IMR-90 (cell line): ENCODE data around the gene PET117. TPM values are rescaled to one million over a fixed set of nuclear protein-coding genes. Genes with fewer than 3 reads are reported as not detected.

Source experiments
- ATAC-seq: fragments of 200-7000 bp; cut with Tn5 transposase; 2 replicates; pipeline ENCODE4 v1.9.1; 2020; ENCODE audit warnings: low read depth, mild to moderate bottlenecking, moderate library complexity
- BruUV-seq: library from RNA; stranded (reverse); fragments of 400-500 nt; replicated peaks from 2 replicates; lab custom pipeline; 2021; lab: Mats Ljungman, UMichigan
- CTCF ChIA-PET: fragments of 300-600 bp; formaldehyde crosslinking; extraction: SDS; loops from one replicate; lab custom pipeline; 2021; ENCODE audit warnings: antibody characterized with exemption; lab: Yijun Ruan, JAX
- POLR2A ChIA-PET: fragments of 300-600 bp; sonication (Branson Sonifier 250); formaldehyde crosslinking; loops from one replicate; lab custom pipeline; 2022; ENCODE audit warnings: antibody characterized with exemption; ENCODE audit not compliant: unreplicated experiment; lab: Charles Lee
- DNase-seq: peaks from one replicate; pipeline ENCODE4 v3.0.0; 2013
- H2AFZ ChIP-seq: replicated peaks from 2 replicates; pipeline ENCODE3; 2013; ENCODE audit warnings: low read length, mild to moderate bottlenecking; ENCODE audit not compliant: poor library complexity
- H2AK5ac ChIP-seq: 2 replicates; pipeline ENCODE4 v1.6.1; 2013; ENCODE audit warnings: low read depth, low read length, inconsistent platforms
- H2AK9ac ChIP-seq: replicated peaks from 2 replicates; pipeline ENCODE3; 2013; ENCODE audit warnings: mild to moderate bottlenecking, low read depth, low read length, moderate library complexity; ENCODE audit not compliant: poor library complexity
- H2BK120ac ChIP-seq: 2 replicates; pipeline ENCODE4 v1.6.1; 2013; ENCODE audit warnings: low read depth, low read length, inconsistent platforms
- H2BK15ac ChIP-seq: 3 replicates; pipeline ENCODE4 v1.6.1; 2013; ENCODE audit warnings: low read depth, low read length, inconsistent platforms
- H2BK20ac ChIP-seq: 2 replicates; pipeline ENCODE4 v1.6.1; 2013; ENCODE audit warnings: low read depth, mild to moderate bottlenecking, inconsistent platforms, low read length, moderate library complexity
- H2BK5ac ChIP-seq: 2 replicates; pipeline ENCODE4 v1.6.1; 2013; ENCODE audit warnings: mild to moderate bottlenecking, low read depth, low read length, inconsistent platforms; ENCODE audit not compliant: poor library complexity, severe bottlenecking
- H3K14ac ChIP-seq: replicated peaks from 2 replicates; pipeline ENCODE4 v1.6.1; 2013; ENCODE audit warnings: low read depth, low read length, inconsistent platforms
- H3K18ac ChIP-seq: 2 replicates; pipeline ENCODE4 v1.6.1; 2013; ENCODE audit warnings: low read depth, low read length, control low read depth
- H3K23ac ChIP-seq: 2 replicates; pipeline ENCODE4 v1.6.1; 2013; ENCODE audit warnings: low read depth, low read length, inconsistent platforms
- H3K27ac ChIP-seq: 2 replicates; pipeline ENCODE4 v1.5.1; 2013; ENCODE audit warnings: mild to moderate bottlenecking, control low read depth, low read length; ENCODE audit not compliant: insufficient read depth
- H3K27me3 ChIP-seq: 2 replicates; pipeline ENCODE4 v1.6.1; 2013; ENCODE audit warnings: low read length; ENCODE audit not compliant: control insufficient read depth, insufficient read depth
- H3K36me3 ChIP-seq: 2 replicates; pipeline ENCODE4 v1.6.1; 2013; ENCODE audit warnings: low read length, mixed read lengths; ENCODE audit not compliant: control insufficient read depth, insufficient read depth
- H3K4ac ChIP-seq: 2 replicates; pipeline ENCODE4 v1.6.1; 2013; ENCODE audit warnings: low read depth, low read length, inconsistent platforms
- H3K4me1 ChIP-seq: 2 replicates; pipeline ENCODE4 v1.6.1; 2013; ENCODE audit warnings: low read length, mixed read lengths; ENCODE audit not compliant: control insufficient read depth, insufficient read depth
- H3K4me2 ChIP-seq: 2 replicates; pipeline ENCODE4 v1.6.1; 2013; ENCODE audit warnings: low read depth, mild to moderate bottlenecking, control low read depth, low read length, moderate library complexity
- H3K4me3 ChIP-seq: 2 replicates; pipeline ENCODE4 v1.5.1; 2013; ENCODE audit warnings: low read depth, mild to moderate bottlenecking, control low read depth, low read length, moderate library complexity; ENCODE audit not compliant: insufficient read depth
- H3K56ac ChIP-seq: 2 replicates; pipeline ENCODE4 v1.6.1; 2013; ENCODE audit warnings: low read length, inconsistent platforms; ENCODE audit not compliant: insufficient read depth; ENCODE audit errors: extremely low read depth
- H3K79me1 ChIP-seq, 2 experiments: 2 replicates each; pipeline ENCODE4 v1.6.1; 2013; ENCODE audit warnings: low read length in 2 of 2, inconsistent platforms in 1 of 2, low read depth in 1 of 2
- H3K9ac ChIP-seq: 2 replicates; pipeline ENCODE4 v1.6.1; 2013; ENCODE audit warnings: low read depth, low read length, control low read depth
- H3K9me1 ChIP-seq: 2 replicates; pipeline ENCODE4 v1.6.1; 2013; ENCODE audit warnings: low read length, inconsistent platforms; ENCODE audit not compliant: insufficient read depth
- H3K9me3 ChIP-seq: 2 replicates; pipeline ENCODE4 v1.6.1; 2013; ENCODE audit warnings: low read length; ENCODE audit not compliant: control insufficient read depth, insufficient read depth
- H4K20me1 ChIP-seq: 2 replicates; pipeline ENCODE4 v1.6.1; 2013; ENCODE audit warnings: low read length, inconsistent platforms; ENCODE audit not compliant: insufficient read depth
- H4K5ac ChIP-seq: 2 replicates; pipeline ENCODE4 v1.6.1; 2013; ENCODE audit warnings: mild to moderate bottlenecking, low read depth, low read length, control low read depth
- H4K8ac ChIP-seq, 2 experiments: 2 replicates each; pipeline ENCODE4 v1.6.1; 2013; ENCODE audit warnings: low read depth in 2 of 2, low read length in 2 of 2, control low read depth in 1 of 2, inconsistent platforms in 1 of 2
- H4K91ac ChIP-seq: 2 replicates; pipeline ENCODE4 v1.6.1; 2013; ENCODE audit warnings: low read depth, low read length, inconsistent platforms; ENCODE audit not compliant: insufficient read depth
- BHLHE40 ChIP-seq: fragments of 150-350 bp; IDR thresholded peaks from 2 replicates; pipeline ENCODE4 v1.6.1; 2016; ENCODE audit warnings: mild to moderate bottlenecking, low read depth, low read length
- CEBPB ChIP-seq: IDR thresholded peaks from 2 replicates; pipeline ENCODE4 v1.6.1; 2012; ENCODE audit warnings: low read depth, low read length, improper control_type of control experiment
- CHD1 ChIP-seq: IDR thresholded peaks from 2 replicates; pipeline ENCODE4 v1.6.1; 2012; ENCODE audit warnings: low read depth, low read length, improper control_type of control experiment
- FOS ChIP-seq: fragments of 150-350 bp; IDR thresholded peaks from 2 replicates; pipeline ENCODE4 v1.6.1; 2016; ENCODE audit warnings: low read depth, low read length
- MAFK ChIP-seq: IDR thresholded peaks from 2 replicates; pipeline ENCODE4 v1.6.1; 2012; ENCODE audit warnings: low read depth, low read length, improper control_type of control experiment
- MXI1 ChIP-seq: IDR thresholded peaks from 2 replicates; pipeline ENCODE4 v1.6.1; 2012; ENCODE audit warnings: low read depth, mild to moderate bottlenecking, low read length, moderate library complexity, borderline replicate concordance
- NFE2L2 ChIP-seq: fragments of 150-350 bp; IDR thresholded peaks from 2 replicates; pipeline ENCODE4 v1.6.1; 2016; ENCODE audit warnings: low read depth, mild to moderate bottlenecking, low read length
- POLR2A ChIP-seq: IDR thresholded peaks from 2 replicates; pipeline ENCODE4 v1.6.1; 2012; ENCODE audit warnings: mild to moderate bottlenecking, low read depth, low read length
- RAD21 ChIP-seq: IDR thresholded peaks from 2 replicates; pipeline ENCODE4 v1.6.1; 2012; ENCODE audit warnings: low read length, improper control_type of control experiment
- RCOR1 ChIP-seq: IDR thresholded peaks from 2 replicates; pipeline ENCODE4 v1.6.1; 2012; ENCODE audit warnings: mild to moderate bottlenecking, low read length, improper control_type of control experiment; ENCODE audit not compliant: insufficient replicate concordance
- RFX5 ChIP-seq: IDR thresholded peaks from 2 replicates; pipeline ENCODE4 v1.8.0; 2012; ENCODE audit warnings: low read depth, mild to moderate bottlenecking, low read length, moderate library complexity
- SMC3 ChIP-seq: fragments of 150-350 bp; IDR thresholded peaks from 2 replicates; pipeline ENCODE4 v1.6.1; 2016; ENCODE audit warnings: low read depth, mild to moderate bottlenecking, antibody characterized with exemption, low read length, moderate library complexity
- WGBS, 2 experiments: methylation state at CpG; one replicate each; pipeline versions ENCODE4 v1.1.5 to v1.1.7; 2013; ENCODE audit warnings: missing lambda C conversion rate in 2 of 2; ENCODE audit not compliant: insufficient read length in 1 of 2; ENCODE audit errors: extremely low coverage in 2 of 2; 5-methylcytosine and 5-hydroxymethylcytosine counted together
- dilution Hi-C: fragments of 300-500 bp; cut with HindIII; formaldehyde crosslinking; loops from one replicate; pipeline ENCODE4 v1.14.3; 2018; ENCODE audit warnings: low sequenced_read_pairs; ENCODE audit not compliant: unreplicated experiment
- in situ Hi-C: fragments of 300-500 bp; cut with MboI; formaldehyde crosslinking; loops from 3 replicates; pipeline ENCODE4 v1.14.3; 2019; ENCODE audit warnings: low sequenced_read_pairs, inconsistent platforms, mixed read lengths
- intact Hi-C: fragments of 100-400 bp; cut with micrococcal nuclease; formaldehyde crosslinking; loops from 2 replicates; pipeline ENCODE4 v1.10.0; 2022
- polyA plus RNA-seq, 3 experiments: library from polyadenylated mRNA; depleted of rRNA; stranded (reverse); fragments of >200 nt; gene quantifications; 2 replicates each; pipeline ENCODE4 v1.2.3, GENCODE V29; 2012; ENCODE audit warnings: low replicate concordance in 1 of 3
- total RNA-seq: library from RNA; depleted of rRNA; stranded (reverse); fragments of >200 nt; gene quantifications from 2 replicates; pipeline ENCODE4 v1.2.3, GENCODE V29; 2012
- TF ChIP-seq, protein P1 (sequence below): fragments of 150-350 bp; IDR thresholded peaks from 2 replicates; pipeline ENCODE4 v1.6.1; 2017; ENCODE audit warnings: mild to moderate bottlenecking, antibody characterized with exemption, low read length, low read depth
- TF ChIP-seq, protein P2 (sequence below): conservative IDR thresholded peaks from 2 replicates; pipeline ENCODE4 v1.5.1; 2012; ENCODE audit warnings: mild to moderate bottlenecking, low read depth, low read length, improper control_type of control experiment
- TF ChIP-seq, protein P3 (sequence below): fragments of 150-350 bp; IDR thresholded peaks from 2 replicates; pipeline ENCODE4 v1.6.1; 2016; ENCODE audit warnings: low read depth, mild to moderate bottlenecking, low read length, moderate library complexity, borderline replicate concordance

PET117 gene
- total and polyA plus RNA-seq, 2 of the 4 experiments (the other 2 are of a cell fraction), result 3.9 to 8.3 TPM

DNA sequence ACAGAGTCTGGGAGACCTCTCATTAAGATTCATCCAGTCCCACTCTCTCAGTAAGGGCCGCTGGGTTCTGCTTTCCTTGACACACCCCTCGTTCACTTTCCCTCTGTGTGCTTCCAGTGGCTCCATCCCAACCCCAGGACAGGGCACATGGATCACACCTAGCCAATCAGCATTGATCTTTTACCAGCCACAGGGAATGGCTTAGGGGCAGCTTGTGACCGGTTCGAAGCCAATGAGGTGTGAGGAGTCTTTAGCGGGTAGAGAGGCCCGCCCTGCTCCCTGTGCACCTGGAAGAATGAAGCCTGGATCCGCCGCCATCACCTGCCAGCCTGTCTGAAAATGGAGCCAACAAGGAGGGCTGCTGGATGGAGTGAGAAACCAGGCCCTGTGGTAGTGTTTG is 44.8 kb upstream of the PET117 start:
- H3K9me1 ChIP-seq, result no peaks in the 10 kb centered on the region
- H3K79me1 ChIP-seq, result no peaks in the 10 kb centered on the region
- H3K18ac ChIP-seq, result no peak overlapping the region
- H2AK5ac ChIP-seq, result no peak overlapping the region
- no peak overlapping the region for H2BK15ac ChIP-seq
- no peak overlapping the region for H4K5ac ChIP-seq
- H3K4me3 ChIP-seq, result no peak overlapping the region
- 83% methylated on average over 2 of the region's 8 CpGs; no CpG with 5 or more reads in 1 of the 2 experiments for WGBS, 2 experiments
- H3K4me2 ChIP-seq, result no peak overlapping the region
- dilution Hi-C loops (no loop called here), intact Hi-C loops (no loop called here), in situ Hi-C loops (no loop called here)
- H2AFZ ChIP-seq, result no peak overlapping the region
- no peak overlapping the region for H3K9ac ChIP-seq
- H3K36me3 ChIP-seq, result no peaks in the 10 kb centered on the region
- H3K14ac ChIP-seq, result no peak overlapping the region
- H2BK120ac ChIP-seq, result no peak overlapping the region
- ATAC-seq (no peak), DNase-seq (no peak)
- H2AK9ac ChIP-seq, result no peak overlapping the region
- no peak overlapping the region for H2BK5ac ChIP-seq
- no peaks in the 10 kb centered on the region for H4K20me1 ChIP-seq
- no peak overlapping the region for H2BK20ac ChIP-seq
- H4K91ac ChIP-seq, result no peak overlapping the region
- no peak for TF ChIP-seq FOS
- no peak for TF ChIP-seq RAD21
- TF ChIP-seq, protein P1, sequence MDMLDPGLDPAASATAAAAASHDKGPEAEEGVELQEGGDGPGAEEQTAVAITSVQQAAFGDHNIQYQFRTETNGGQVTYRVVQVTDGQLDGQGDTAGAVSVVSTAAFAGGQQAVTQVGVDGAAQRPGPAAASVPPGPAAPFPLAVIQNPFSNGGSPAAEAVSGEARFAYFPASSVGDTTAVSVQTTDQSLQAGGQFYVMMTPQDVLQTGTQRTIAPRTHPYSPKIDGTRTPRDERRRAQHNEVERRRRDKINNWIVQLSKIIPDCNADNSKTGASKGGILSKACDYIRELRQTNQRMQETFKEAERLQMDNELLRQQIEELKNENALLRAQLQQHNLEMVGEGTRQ, result no peak
- TF ChIP-seq BHLHE40, result no peak
- TF ChIP-seq RCOR1, result no peak
- TF ChIP-seq POLR2A, result no peak
- no peak for TF ChIP-seq MAFK
- no peak for TF ChIP-seq RFX5
- TF ChIP-seq CHD1, result no peak
- TF ChIP-seq, protein P2, sequence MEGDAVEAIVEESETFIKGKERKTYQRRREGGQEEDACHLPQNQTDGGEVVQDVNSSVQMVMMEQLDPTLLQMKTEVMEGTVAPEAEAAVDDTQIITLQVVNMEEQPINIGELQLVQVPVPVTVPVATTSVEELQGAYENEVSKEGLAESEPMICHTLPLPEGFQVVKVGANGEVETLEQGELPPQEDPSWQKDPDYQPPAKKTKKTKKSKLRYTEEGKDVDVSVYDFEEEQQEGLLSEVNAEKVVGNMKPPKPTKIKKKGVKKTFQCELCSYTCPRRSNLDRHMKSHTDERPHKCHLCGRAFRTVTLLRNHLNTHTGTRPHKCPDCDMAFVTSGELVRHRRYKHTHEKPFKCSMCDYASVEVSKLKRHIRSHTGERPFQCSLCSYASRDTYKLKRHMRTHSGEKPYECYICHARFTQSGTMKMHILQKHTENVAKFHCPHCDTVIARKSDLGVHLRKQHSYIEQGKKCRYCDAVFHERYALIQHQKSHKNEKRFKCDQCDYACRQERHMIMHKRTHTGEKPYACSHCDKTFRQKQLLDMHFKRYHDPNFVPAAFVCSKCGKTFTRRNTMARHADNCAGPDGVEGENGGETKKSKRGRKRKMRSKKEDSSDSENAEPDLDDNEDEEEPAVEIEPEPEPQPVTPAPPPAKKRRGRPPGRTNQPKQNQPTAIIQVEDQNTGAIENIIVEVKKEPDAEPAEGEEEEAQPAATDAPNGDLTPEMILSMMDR, result no peak
- no peak for TF ChIP-seq CEBPB
- TF ChIP-seq MXI1, result no peak
- no peak for TF ChIP-seq SMC3
- TF ChIP-seq, protein P3, sequence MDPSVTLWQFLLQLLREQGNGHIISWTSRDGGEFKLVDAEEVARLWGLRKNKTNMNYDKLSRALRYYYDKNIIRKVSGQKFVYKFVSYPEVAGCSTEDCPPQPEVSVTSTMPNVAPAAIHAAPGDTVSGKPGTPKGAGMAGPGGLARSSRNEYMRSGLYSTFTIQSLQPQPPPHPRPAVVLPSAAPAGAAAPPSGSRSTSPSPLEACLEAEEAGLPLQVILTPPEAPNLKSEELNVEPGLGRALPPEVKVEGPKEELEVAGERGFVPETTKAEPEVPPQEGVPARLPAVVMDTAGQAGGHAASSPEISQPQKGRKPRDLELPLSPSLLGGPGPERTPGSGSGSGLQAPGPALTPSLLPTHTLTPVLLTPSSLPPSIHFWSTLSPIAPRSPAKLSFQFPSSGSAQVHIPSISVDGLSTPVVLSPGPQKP, result no peak
- TF ChIP-seq NFE2L2, result no peak
- peaks cover 4% of the 10 kb centered on the region for H3K27me3 ChIP-seq
- H3K4ac ChIP-seq, result no peak overlapping the region
- no peaks in the 10 kb centered on the region for H3K9me3 ChIP-seq
- BruUV-seq, result no TSS peak
- ChIA-PET CTCF (no interaction called here), POLR2A (no interaction called here)
- no peak overlapping the region for H3K56ac ChIP-seq
- H3K23ac ChIP-seq, result no peak overlapping the region
- no peaks in the 10 kb centered on the region for H3K4me1 ChIP-seq
- H3K27ac ChIP-seq, result no peak overlapping the region
- H4K8ac ChIP-seq, result no peak overlapping the region
